SU-DHL-6 (cell line): Measurements from ENCODE around the gene PITPNC1.

Source experiments
- EZH2phosphoT487 ChIP-seq: fragments of 200-600 bp; sonication (generic), shearing (Covaris generic); conservative IDR thresholded peaks from 2 replicates; pipeline ENCODE4 v1.6.1; 2018; ENCODE audit warnings: mild to moderate bottlenecking, antibody characterized with exemption, low read length, moderate library complexity, mixed read lengths
- TF ChIP-seq, protein P1 (sequence below): fragments of 200-600 bp; sonication (generic); IDR thresholded peaks from one replicate; pipeline ENCODE4 v1.5.1; 2017; ENCODE audit warnings: antibody characterized with exemption, mild to moderate bottlenecking, low read length, moderate library complexity; ENCODE audit not compliant: insufficient read depth, poor library complexity, severe bottlenecking

DNA sequence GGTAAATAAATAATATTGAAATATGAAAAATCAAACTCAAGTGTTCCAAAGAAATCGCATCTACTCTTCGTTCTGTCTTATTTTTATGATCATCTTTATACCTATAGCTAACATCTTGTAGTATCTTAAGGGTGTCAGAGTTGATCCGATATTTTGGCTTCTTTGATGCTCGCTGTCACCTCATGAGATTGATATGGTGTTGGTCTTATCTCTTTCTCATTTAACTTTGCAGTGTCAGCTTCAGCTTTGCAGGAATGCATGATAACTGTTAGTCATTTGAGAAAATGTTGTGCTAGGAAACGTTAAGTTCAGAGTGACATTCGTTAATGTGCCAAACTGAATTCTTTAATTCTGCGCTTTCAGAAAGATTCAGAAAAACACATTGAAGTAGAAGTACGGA lies 360.1 kb downstream of the PITPNC1 start:
- TF ChIP-seq, protein P1, sequence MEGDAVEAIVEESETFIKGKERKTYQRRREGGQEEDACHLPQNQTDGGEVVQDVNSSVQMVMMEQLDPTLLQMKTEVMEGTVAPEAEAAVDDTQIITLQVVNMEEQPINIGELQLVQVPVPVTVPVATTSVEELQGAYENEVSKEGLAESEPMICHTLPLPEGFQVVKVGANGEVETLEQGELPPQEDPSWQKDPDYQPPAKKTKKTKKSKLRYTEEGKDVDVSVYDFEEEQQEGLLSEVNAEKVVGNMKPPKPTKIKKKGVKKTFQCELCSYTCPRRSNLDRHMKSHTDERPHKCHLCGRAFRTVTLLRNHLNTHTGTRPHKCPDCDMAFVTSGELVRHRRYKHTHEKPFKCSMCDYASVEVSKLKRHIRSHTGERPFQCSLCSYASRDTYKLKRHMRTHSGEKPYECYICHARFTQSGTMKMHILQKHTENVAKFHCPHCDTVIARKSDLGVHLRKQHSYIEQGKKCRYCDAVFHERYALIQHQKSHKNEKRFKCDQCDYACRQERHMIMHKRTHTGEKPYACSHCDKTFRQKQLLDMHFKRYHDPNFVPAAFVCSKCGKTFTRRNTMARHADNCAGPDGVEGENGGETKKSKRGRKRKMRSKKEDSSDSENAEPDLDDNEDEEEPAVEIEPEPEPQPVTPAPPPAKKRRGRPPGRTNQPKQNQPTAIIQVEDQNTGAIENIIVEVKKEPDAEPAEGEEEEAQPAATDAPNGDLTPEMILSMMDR: no peak
- no peak for TF ChIP-seq EZH2phosphoT487
